Lung (tissue), 16 donors: ENCODE results near the gene ST6GALNAC5. TPM values are rescaled to one million over a fixed set of nuclear protein-coding genes. Genes with fewer than 3 reads are reported as not detected.
"Not testable (repeated sequence)": the region's sequence is repeated elsewhere in the genome, so short reads cannot be mapped to it uniquely, and the experiment has no call there.

Experiments
- ATAC-seq: fragments of 200-7000 bp; cut with Tn5 transposase; one replicate; pipeline ENCODE4 v1.9.1; 2020; ENCODE audit warnings: moderate number of reproducible peaks; ENCODE audit not compliant: insufficient read depth, low FRiP score
- DNase-seq, 3 donors: peaks; one replicate each; pipeline ENCODE4 v3.0.0-alpha.2; 2013 to 2017
- H3K27ac ChIP-seq, 2 donors: one replicate each; pipeline ENCODE4 v1.5.1; 2013; ENCODE audit warnings: mild to moderate bottlenecking in 2 of 2, moderate library complexity in 2 of 2, control low read depth in 1 of 2, inconsistent platforms in 1 of 2, low read depth in 1 of 2, low read length in 1 of 2
- H3K27me3 ChIP-seq, 3 donors: one replicate each; pipeline ENCODE4 v1.5.1; 2013; ENCODE audit warnings: low read length in 2 of 3; ENCODE audit not compliant: control insufficient read depth in 3 of 3, insufficient read depth in 3 of 3
- H3K36me3 ChIP-seq, 4 donors: one replicate each; pipeline ENCODE4 v1.5.1; 2013; ENCODE audit warnings: low read length in 4 of 4, mild to moderate bottlenecking in 1 of 4, moderate library complexity in 1 of 4; ENCODE audit not compliant: control insufficient read depth in 4 of 4, insufficient read depth in 4 of 4
- H3K4me1 ChIP-seq, 5 donors: one replicate each; pipeline ENCODE4 v1.5.1; 2013; ENCODE audit warnings: low read length in 5 of 5, mild to moderate bottlenecking in 2 of 5, moderate library complexity in 1 of 5; ENCODE audit not compliant: control insufficient read depth in 5 of 5, insufficient read depth in 5 of 5
- H3K4me3 ChIP-seq: one replicate; pipeline ENCODE4 v1.5.1; 2013; ENCODE audit warnings: mild to moderate bottlenecking, control low read depth, moderate library complexity
- H3K9ac ChIP-seq, 2 donors: one replicate each; pipeline ENCODE4 v1.5.1; 2013; ENCODE audit warnings: low read length in 2 of 2, control low read depth in 1 of 2; ENCODE audit not compliant: insufficient read depth in 1 of 2
- H3K9me3 ChIP-seq, 4 donors: one replicate each; pipeline ENCODE4 v1.5.1; 2013; ENCODE audit warnings: low read length in 3 of 4, mild to moderate bottlenecking in 1 of 4, moderate library complexity in 1 of 4; ENCODE audit not compliant: control insufficient read depth in 4 of 4, insufficient read depth in 3 of 4
- WGBS, 2 donors: extraction: QIAGEN DNeasy Blood & Tissue Kit; methylation state at CpG; one replicate each; pipeline ENCODE4 v1.1.7; 2013; 5-methylcytosine and 5-hydroxymethylcytosine counted together
- long read RNA-seq, 5 donors: transcript quantifications; one replicate each; lab custom pipeline, GENCODE V29; 2026
- polyA plus RNA-seq, 2 donors: library from polyadenylated mRNA; stranded (reverse); fragments of 200-250 nt; gene quantifications; one replicate each; pipeline ENCODE4 v1.2.1, GENCODE V29; 2013
- total RNA-seq, 2 donors: library from RNA; depleted of rRNA in 1 of 2; stranded (reverse); fragments of >200 nt in 1 of 2; gene quantifications; one replicate each; pipeline ENCODE4 v1.2.1, GENCODE V29; 2014 to 2021
- TF ChIP-seq, protein P1 (sequence below): IDR thresholded peaks from 2 replicates; pipeline ENCODE4 v1.5.1; 2012; ENCODE audit warnings: mild to moderate bottlenecking; ENCODE audit errors: control extremely low read depth, extremely low read depth
- donor health status: control.
- donor health status: control.
- donor health status: Bipolar disorder and iron deficiency.
- donor health status: healthy.
- donor health status: DM: yes; HTN: yes; CAD: no.

Gene ST6GALNAC5
- total RNA-seq (10 to 100 TPM; 23.0 to 45.8 TPM), polyA plus RNA-seq (1 to 10 TPM; 3.6 to 8.9 TPM)
- long read RNA-seq, donor 1, partial matches to known transcripts: 0 of 4 reads
- long read RNA-seq, donor 1, other reads (novel, unspliced or antisense): 0 of 4 reads
- long read RNA-seq, donor 2, partial matches to known transcripts: 0 of 3 reads
- long read RNA-seq, donor 2, other reads (novel, unspliced or antisense): 0 of 3 reads
- long read RNA-seq, donor 3, partial matches to known transcripts: 0 of 4 reads
- long read RNA-seq, donor 3, other reads (novel, unspliced or antisense): 0 of 4 reads
- long read RNA-seq, donor 4, partial matches to known transcripts: 0 of 1 reads
- long read RNA-seq, donor 4, other reads (novel, unspliced or antisense): 0 of 1 reads
- long read RNA-seq, donor 5, partial matches to known transcripts: 0 of 3 reads
- long read RNA-seq, donor 5, other reads (novel, unspliced or antisense): 0 of 3 reads

DNA sequence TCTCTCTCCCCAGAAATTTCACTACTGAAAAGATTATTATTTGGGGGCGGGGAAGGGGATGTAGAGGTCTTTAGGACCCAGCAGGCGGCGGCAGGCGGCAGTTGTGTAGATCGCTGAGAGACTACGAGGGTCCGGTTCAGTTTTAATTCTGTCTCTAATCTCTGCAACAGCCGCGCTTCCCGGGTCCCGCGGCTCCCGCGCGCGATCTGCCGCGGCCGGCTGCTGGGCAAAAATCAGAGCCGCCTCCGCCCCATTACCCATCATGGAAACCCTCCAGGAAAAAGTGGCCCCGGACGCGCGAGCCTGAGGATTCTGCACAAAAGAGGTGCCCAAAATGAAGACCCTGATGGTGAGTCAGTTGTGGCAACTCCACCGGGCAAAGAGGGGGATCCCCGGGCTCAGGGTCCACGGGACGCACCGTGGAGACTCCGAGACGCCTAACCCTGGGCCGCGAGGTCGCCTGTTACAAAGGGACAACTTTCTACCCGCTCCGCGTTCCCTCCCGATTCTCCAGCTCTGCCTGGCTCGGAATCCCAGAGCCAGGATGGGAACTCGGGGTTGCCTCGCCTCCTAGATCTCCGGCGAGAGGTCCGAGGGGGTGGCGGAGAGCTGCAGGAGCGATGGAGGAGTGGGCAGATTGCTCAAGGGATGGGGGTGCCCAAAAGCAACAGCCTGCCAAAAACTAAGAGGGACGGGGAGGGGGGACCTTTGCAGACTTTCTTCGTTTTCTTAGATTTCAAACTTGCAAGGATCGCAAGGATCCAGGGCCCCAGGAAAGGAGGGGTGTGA, at the start of gene ST6GALNAC5:
TSS of gene ST6GALNAC5 (plus strand) at position 139 of the 789 bp plus-strand sequence.
- DNase-seq (peak; percentile 47 to 73 (median 63)), ATAC-seq (peak; percentile 31)
- H3K9me3 ChIP-seq: peaks cover 0 to 7% (median 0%) of the 10 kb centered on the region in 4 donors
- peak within 1 kb of the TSS in 1 of 2 donors; percentile 69 for H3K9ac ChIP-seq
- H3K27ac ChIP-seq: peak within 1 kb of the TSS in 1 of 2 donors; percentile 42
- TF ChIP-seq, protein P1, sequence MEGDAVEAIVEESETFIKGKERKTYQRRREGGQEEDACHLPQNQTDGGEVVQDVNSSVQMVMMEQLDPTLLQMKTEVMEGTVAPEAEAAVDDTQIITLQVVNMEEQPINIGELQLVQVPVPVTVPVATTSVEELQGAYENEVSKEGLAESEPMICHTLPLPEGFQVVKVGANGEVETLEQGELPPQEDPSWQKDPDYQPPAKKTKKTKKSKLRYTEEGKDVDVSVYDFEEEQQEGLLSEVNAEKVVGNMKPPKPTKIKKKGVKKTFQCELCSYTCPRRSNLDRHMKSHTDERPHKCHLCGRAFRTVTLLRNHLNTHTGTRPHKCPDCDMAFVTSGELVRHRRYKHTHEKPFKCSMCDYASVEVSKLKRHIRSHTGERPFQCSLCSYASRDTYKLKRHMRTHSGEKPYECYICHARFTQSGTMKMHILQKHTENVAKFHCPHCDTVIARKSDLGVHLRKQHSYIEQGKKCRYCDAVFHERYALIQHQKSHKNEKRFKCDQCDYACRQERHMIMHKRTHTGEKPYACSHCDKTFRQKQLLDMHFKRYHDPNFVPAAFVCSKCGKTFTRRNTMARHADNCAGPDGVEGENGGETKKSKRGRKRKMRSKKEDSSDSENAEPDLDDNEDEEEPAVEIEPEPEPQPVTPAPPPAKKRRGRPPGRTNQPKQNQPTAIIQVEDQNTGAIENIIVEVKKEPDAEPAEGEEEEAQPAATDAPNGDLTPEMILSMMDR: no peak
- H3K27me3 ChIP-seq: peaks cover 4 to 39% (median 13%) of the 10 kb centered on the region in 3 donors
- 1 to 2% methylated on average over 50 of the region's 50 CpGs for WGBS, 2 donors
- H3K4me3 ChIP-seq: peak within 1 kb of the TSS; percentile 54
- H3K4me1 ChIP-seq: peaks cover 0 to 10% (median 4%) of the 10 kb centered on the region in 5 donors
- H3K36me3 ChIP-seq: no peaks in the 10 kb centered on the region

- DNase-seq (no peak), ATAC-seq (no peak)
- Histone ChIP-seq H3K9ac (no peak overlapping the region), H3K4me3 (no peak overlapping the region), H3K36me3 (no peaks in the 10 kb centered on the region), H3K4me1 (peaks cover 0 to under 1% (median 0%) of the 10 kb centered on the region in 5 donors), H3K9me3 (no peaks in the 10 kb centered on the region), H3K27ac (no peak overlapping the region), H3K27me3 (no peaks in the 10 kb centered on the region)
- TF ChIP-seq, protein P1: no peak
- 80 to 86% methylated on average over 2 of the region's 2 CpGs for WGBS, 2 donors
Observed at GRCh38 chr1:76820028-76820427, 47.3 kb upstream of the ST6GALNAC5 start.

DNA sequence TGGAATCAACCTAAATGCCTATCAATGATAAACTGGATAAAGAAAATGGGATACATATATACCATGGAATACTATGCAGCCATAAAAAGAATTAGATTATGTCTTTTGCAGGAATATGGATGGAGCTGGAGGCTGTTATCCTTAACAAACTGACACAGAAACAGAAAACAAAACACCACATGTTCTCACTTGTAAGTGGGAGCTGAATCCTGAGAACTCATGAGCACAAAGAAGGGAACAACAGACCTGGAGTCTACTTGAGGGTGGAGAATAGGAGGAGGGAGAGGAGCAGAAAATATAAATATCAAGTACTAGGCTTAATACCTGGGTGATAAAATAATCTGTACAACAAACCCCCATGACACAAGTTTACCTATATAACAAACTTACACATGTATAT, 44.3 kb upstream of the ST6GALNAC5 start:
- not testable (repeated sequence) for H3K27me3 ChIP-seq, H3K4me3 ChIP-seq, H3K4me1 ChIP-seq, H3K9ac ChIP-seq, H3K36me3 ChIP-seq, H3K27ac ChIP-seq, ATAC-seq, H3K9me3 ChIP-seq, DNase-seq

GRCh38 chr1:76824106-76824505, 43.2 kb upstream of the ST6GALNAC5 start:
- no peak overlapping the region for H3K27ac ChIP-seq
- H3K36me3 ChIP-seq: no peaks in the 10 kb centered on the region
- no peaks in the 10 kb centered on the region for H3K9me3 ChIP-seq
- no peak overlapping the region for H3K4me3 ChIP-seq
- H3K9ac ChIP-seq: no peak overlapping the region
- ATAC-seq (no peak), DNase-seq (no peak)
- no peaks in the 10 kb centered on the region for H3K27me3 ChIP-seq
- peaks cover 0 to 5% (median 0%) of the 10 kb centered on the region in 5 donors for H3K4me1 ChIP-seq
- TF ChIP-seq, protein P1: no peak
